OCI-LY7 (cell line): ENCODE results near the gene TFIP11.

ENCODE experiments used
- EZH2phosphoT487 ChIP-seq: fragments of 200-600 bp; sonication (generic); IDR thresholded peaks from 2 replicates; pipeline ENCODE4 v1.6.1; 2018; ENCODE audit warnings: low read depth, borderline replicate concordance, mild to moderate bottlenecking, mixed run types, antibody characterized with exemption, low read length, moderate library complexity, mixed read lengths
- TF ChIP-seq, protein P1 (sequence below): fragments of 200-600 bp; sonication (generic); conservative IDR thresholded peaks from 2 replicates; pipeline ENCODE4 v1.5.1; 2014; ENCODE audit warnings: mild to moderate bottlenecking, antibody characterized with exemption, low read length, moderate library complexity, mixed read lengths

DNA sequence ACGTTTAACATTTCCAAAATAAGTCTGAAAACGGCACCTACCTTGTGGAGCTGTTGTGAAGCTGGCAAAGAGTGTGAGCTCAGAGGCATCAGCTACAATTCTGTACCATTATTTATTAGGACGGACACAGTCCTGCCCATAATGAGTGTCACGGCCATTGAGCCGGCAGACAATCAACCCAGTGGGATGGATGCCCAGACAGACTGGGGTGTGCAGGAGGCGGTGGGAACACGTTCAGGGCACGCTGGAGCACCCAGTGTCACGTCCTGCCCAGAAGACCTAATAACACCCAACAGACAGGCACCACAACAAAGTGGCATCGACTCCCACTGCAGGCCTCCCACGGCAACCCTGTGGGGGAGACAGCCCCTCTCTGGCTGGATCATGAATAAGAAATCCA is 43.2 kb upstream of the TFIP11 start:
- TF ChIP-seq, protein P1, sequence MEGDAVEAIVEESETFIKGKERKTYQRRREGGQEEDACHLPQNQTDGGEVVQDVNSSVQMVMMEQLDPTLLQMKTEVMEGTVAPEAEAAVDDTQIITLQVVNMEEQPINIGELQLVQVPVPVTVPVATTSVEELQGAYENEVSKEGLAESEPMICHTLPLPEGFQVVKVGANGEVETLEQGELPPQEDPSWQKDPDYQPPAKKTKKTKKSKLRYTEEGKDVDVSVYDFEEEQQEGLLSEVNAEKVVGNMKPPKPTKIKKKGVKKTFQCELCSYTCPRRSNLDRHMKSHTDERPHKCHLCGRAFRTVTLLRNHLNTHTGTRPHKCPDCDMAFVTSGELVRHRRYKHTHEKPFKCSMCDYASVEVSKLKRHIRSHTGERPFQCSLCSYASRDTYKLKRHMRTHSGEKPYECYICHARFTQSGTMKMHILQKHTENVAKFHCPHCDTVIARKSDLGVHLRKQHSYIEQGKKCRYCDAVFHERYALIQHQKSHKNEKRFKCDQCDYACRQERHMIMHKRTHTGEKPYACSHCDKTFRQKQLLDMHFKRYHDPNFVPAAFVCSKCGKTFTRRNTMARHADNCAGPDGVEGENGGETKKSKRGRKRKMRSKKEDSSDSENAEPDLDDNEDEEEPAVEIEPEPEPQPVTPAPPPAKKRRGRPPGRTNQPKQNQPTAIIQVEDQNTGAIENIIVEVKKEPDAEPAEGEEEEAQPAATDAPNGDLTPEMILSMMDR = no peak
- no peak for TF ChIP-seq EZH2phosphoT487
